Astrocyte of the cerebellum (primary cell): ENCODE data around the gene SLC19A1.
"Not testable (repeated sequence)": the region's sequence is repeated elsewhere in the genome, so short reads cannot be mapped to it uniquely, and the experiment has no call there.

ENCODE experiments used
- DNase-seq: peaks from one replicate; pipeline ENCODE4 v3.0.0-alpha.2; 2011; ENCODE audit warnings: low read depth
- H3K4me3 ChIP-seq: 2 replicates; pipeline ENCODE4 v1.5.1; 2011; ENCODE audit warnings: mild to moderate bottlenecking, low read depth, low read length, moderate library complexity
- CTCF ChIP-seq: IDR thresholded peaks from 2 replicates; pipeline ENCODE4 v1.5.1; 2012; ENCODE audit warnings: low read length, low read depth, moderate library complexity, mild to moderate bottlenecking; ENCODE audit errors: missing control alignments
- in situ Hi-C: cut with HindIII; loops from 2 replicates; pipeline ENCODE4 v1.10.0; 2017; ENCODE audit warnings: low sequenced_read_pairs

Gene SLC19A1

GRCh38 chr21:45506836-45507522 lies 35.3 kb downstream of the SLC19A1 start:
- H3K4me3 ChIP-seq, result no peak overlapping the region
- no peak for TF ChIP-seq CTCF
- no peak for DNase-seq
- in situ Hi-C loops, result no loop called here

- in situ Hi-C loops, result no loop called here
- no peak for TF ChIP-seq CTCF
- no peak overlapping the region for H3K4me3 ChIP-seq
- DNase-seq, result no peak
Measured at GRCh38 chr21:45506241-45506817, 35.9 kb downstream of the SLC19A1 start.

- H3K4me3 ChIP-seq, result no peak overlapping the region
- no peak for TF ChIP-seq CTCF
- in situ Hi-C loops, result no loop called here
- DNase-seq, result no peak
Measured at GRCh38 chr21:45505416-45506021, 36.7 kb downstream of the SLC19A1 start.

GRCh38 chr21:45504516-45505415 lies 37.5 kb downstream of the SLC19A1 start:
- H3K4me3 ChIP-seq, result no peak overlapping the region
- no peak for DNase-seq
- TF ChIP-seq CTCF, result no peak
- in situ Hi-C loops, result no loop called here

- in situ Hi-C loops, result no loop called here
- no peak for TF ChIP-seq CTCF
- no peak for DNase-seq
- H3K4me3 ChIP-seq, result no peak overlapping the region
Measured at GRCh38 chr21:45504021-45504515, 38.2 kb downstream of the SLC19A1 start.

- H3K4me3 ChIP-seq, in situ Hi-C loops, DNase-seq: not testable (repeated sequence)
Measured at GRCh38 chr21:45503226-45503625, 39.0 kb downstream of the SLC19A1 start.
